ENCODE results near the gene CWC15. TPM values are rescaled to one million over a fixed set of nuclear protein-coding genes. Genes with fewer than 3 reads are reported as not detected.

The CWC15 gene
- total and polyA plus RNA-seq, 2 of the 13 experiments (the other 11 are each of a cell fraction or from before 2014, with no cell fraction given), result 27.6 to 61.2 TPM

DNA sequence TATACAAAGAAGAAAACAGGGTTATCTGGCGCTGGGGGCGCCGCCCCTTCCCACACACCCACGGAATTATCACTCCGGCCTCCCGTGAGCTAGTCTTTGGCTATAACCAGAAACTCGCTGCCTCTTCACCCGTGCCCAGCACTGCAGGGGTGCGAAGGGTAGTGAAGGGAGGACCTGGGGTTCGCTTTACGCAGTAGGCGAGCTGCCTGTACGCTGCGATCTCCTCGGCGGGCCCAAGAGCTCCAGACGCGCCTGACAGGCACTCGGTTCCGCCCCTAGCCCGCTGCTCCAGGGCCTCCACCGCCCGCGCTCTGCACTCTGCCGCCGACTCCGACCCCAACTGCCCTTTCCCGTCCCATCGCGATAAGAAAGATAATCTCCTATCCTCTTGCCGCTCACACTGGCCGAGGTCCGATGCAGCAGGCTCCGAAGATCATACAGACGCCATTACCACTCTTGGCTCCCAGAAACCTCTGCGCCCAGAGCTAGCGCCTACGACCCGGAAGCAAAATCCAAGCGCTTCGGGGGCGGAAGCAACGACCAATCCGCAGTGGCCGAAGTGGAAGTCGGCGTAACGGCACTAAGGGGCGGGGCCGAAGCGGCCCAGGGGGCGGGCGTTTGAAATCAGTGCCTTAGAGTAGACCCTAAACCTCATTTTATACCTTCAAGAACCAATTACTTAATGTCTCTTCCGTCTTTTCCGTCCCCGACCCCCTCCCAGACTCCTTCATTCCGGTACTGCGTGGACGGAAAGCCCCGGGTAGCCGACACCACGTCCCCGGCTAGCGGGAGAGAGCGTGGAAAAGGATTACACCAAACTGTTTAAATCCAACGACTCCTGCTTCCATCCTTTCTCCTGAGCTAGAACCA lies at the start of gene CWC15, which contains the start of gene KDM4D (continued):
- TF ChIP-seq SUZ12 (IDR thresholded peaks at IDR 0.05; ENCODE audit: low read depth, low read length), result peak; percentile 39; the same call in 1 of the 2 replicates
- no peak for TF ChIP-seq SRF (IDR thresholded peaks at IDR 0.05; ENCODE audit: low read depth, low read length)
- no peak for TF ChIP-seq ZNF33A (CRISPR knock-in tag; IDR thresholded peaks at IDR 0.05; ENCODE audit: borderline replicate concordance)
- no peak for TF ChIP-seq ZNF761 (CRISPR knock-in tag; conservative IDR thresholded peaks at IDR 0.05)
- TF ChIP-seq GMEB1 (CRISPR knock-in tag; IDR thresholded peaks at IDR 0.05; ENCODE audit: borderline replicate concordance), result peak; percentile 94
- TF ChIP-seq KAT7 (CRISPR knock-in tag; IDR thresholded peaks at IDR 0.05; ENCODE audit: borderline replicate concordance), result peak; percentile 96; the same call in 1 of the 2 replicates
- no peak for TF ChIP-seq ATF7 (IDR thresholded peaks at IDR 0.05)
- TF ChIP-seq ATF7 (CRISPR knock-in tag; IDR thresholded peaks at IDR 0.05), result no peak
- TF ChIP-seq GABPA (IDR thresholded peaks at IDR 0.05; ENCODE audit: low read depth, low read length), result peak; percentile 91
- TF ChIP-seq GABPA (CRISPR knock-in tag; IDR thresholded peaks at IDR 0.05; ENCODE audit: low read depth), result peak; percentile 99
- no peak for TF ChIP-seq TARDBP (CRISPR knock-in tag; IDR thresholded peaks at IDR 0.05)
- TF ChIP-seq ZNF598 (CRISPR knock-in tag; IDR thresholded peaks at IDR 0.05; ENCODE audit: borderline replicate concordance), result peak; percentile 45; the same call in 1 of the 2 replicates
- peak; percentile 90 for TF ChIP-seq ZNF350 (CRISPR knock-in tag; IDR thresholded peaks at IDR 0.05; ENCODE audit: borderline replicate concordance, low read depth)
- no peak for TF ChIP-seq ZFP41 (CRISPR knock-in tag; IDR thresholded peaks at IDR 0.05; ENCODE audit: borderline replicate concordance)
- TF ChIP-seq, protein P1, sequence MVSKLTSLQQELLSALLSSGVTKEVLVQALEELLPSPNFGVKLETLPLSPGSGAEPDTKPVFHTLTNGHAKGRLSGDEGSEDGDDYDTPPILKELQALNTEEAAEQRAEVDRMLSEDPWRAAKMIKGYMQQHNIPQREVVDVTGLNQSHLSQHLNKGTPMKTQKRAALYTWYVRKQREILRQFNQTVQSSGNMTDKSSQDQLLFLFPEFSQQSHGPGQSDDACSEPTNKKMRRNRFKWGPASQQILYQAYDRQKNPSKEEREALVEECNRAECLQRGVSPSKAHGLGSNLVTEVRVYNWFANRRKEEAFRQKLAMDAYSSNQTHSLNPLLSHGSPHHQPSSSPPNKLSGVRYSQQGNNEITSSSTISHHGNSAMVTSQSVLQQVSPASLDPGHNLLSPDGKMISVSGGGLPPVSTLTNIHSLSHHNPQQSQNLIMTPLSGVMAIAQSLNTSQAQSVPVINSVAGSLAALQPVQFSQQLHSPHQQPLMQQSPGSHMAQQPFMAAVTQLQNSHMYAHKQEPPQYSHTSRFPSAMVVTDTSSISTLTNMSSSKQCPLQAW (CRISPR knock-in tag; IDR thresholded peaks at IDR 0.05), result no peak; the same call in 1 of the 2 replicates
- TF ChIP-seq ZNF713 (CRISPR knock-in tag; IDR thresholded peaks at IDR 0.05), result no peak
- TF ChIP-seq ZNF30 (CRISPR knock-in tag; IDR thresholded peaks at IDR 0.05), result no peak
- no peak for TF ChIP-seq NBN (conservative IDR thresholded peaks at IDR 0.05)
- TF ChIP-seq ZNF570 (CRISPR knock-in tag; IDR thresholded peaks at IDR 0.05; ENCODE audit: borderline replicate concordance), result no peak
- no peak for TF ChIP-seq MBNL3 (CRISPR knock-in tag; conservative IDR thresholded peaks at IDR 0.05)
- TF ChIP-seq DNMT3B (CRISPR knock-in tag; conservative IDR thresholded peaks at IDR 0.05), result 0 out of 2 replicates have a peak, but pooled peaks have one; percentile 27
- peak; percentile 89 for TF ChIP-seq KDM2A (CRISPR knock-in tag; IDR thresholded peaks at IDR 0.05; ENCODE audit: borderline replicate concordance, low read depth)
- no peak for TF ChIP-seq SNAI1 (CRISPR knock-in tag; IDR thresholded peaks at IDR 0.05; ENCODE audit: borderline replicate concordance)
- 0 out of 2 replicates have a peak, but pooled peaks have one; percentile 22 for TF ChIP-seq ZNF670 (CRISPR knock-in tag; IDR thresholded peaks at IDR 0.05; ENCODE audit: borderline replicate concordance)
- TF ChIP-seq SIN3B (IDR thresholded peaks at IDR 0.05; ENCODE audit: low read length), result peak; percentile 78
- 0 out of 2 replicates have a peak, but pooled peaks have one; percentile 24 for TF ChIP-seq MEF2D (CRISPR knock-in tag; IDR thresholded peaks at IDR 0.05)
- peak; percentile 62 for TF ChIP-seq HDAC2 (CRISPR knock-in tag; IDR thresholded peaks at IDR 0.05)
- TF ChIP-seq ZNF282 (IDR thresholded peaks at IDR 0.05; ENCODE audit: partially characterized antibody), result no peak
- peak; percentile 90 for TF ChIP-seq POLR2G (IDR thresholded peaks at IDR 0.05; ENCODE audit: low read depth, low read length)
- no peak for TF ChIP-seq SIX1 (CRISPR knock-in tag; IDR thresholded peaks at IDR 0.05; ENCODE audit: borderline replicate concordance)
